ENCODE results near the gene PTGDR2.

- no peak for TF ChIP-seq CTCF (IDR thresholded peaks at IDR 0.05; ENCODE audit: insufficient read depth, low read length)
- no peak for TF ChIP-seq GABPA (IDR thresholded peaks at IDR 0.05; ENCODE audit: low read depth)
- no peak for TF ChIP-seq SPI1 (IDR thresholded peaks at IDR 0.05; ENCODE audit: borderline replicate concordance, low read depth)
- no peak for TF ChIP-seq POLR2AphosphoS5 (IDR thresholded peaks at IDR 0.05; ENCODE audit: low read depth)
Measured at GRCh38 chr11:60821827-60822599, 33.7 kb downstream of the PTGDR2 start.

Data from HL-60 (cell line).